GM19025 (cell line): Measurements from ENCODE around the gene RPLP2.

Source experiments
- ATAC-seq: cut with Tn5 transposase; IDR thresholded peaks from one replicate; pipeline ENCODE4 v1.9.1; 2021; ENCODE audit warnings: mild to moderate bottlenecking, low read depth, moderate library complexity; ENCODE audit not compliant: unreplicated experiment

The RPLP2 gene

DNA sequence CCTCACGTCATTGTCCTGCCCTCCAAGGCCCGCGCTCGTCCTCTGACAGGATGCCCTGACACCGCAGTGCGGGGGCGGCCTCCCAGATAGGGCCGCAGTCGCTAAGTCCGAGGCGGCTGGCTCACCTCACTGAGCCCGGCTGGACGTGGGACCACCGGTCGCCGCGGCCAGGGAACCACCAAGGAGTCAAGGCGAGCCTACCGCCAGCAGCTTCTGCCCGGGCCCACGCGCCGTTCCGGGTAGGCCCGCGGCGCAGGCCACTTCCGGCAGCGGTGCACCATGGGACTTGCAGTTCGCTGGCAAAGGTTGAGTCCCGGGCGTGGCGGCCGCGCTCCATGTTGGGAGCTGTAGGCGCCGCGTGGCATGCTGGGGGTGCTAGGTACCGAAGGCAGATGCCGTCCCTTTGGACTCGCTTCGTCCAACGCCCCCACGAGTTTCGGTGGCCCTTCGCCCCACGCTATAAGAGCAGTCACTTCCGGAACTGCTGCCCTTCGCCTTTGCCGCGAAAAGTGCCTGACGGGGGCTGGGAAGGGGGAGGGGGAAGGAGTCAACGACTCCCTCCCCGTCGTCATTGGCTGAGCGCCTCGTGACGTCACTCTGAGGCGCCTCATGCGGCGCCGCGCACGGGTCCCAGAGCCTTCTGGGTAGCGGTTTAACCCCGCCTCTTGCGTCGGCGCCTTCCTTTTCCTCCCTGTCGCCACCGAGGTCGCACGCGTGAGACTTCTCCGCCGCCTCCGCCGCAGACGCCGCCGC lies at the start of gene RPLP2:
Gene RPLP2, plus strand, starts transcription at position 681 of the 753 bp plus-strand sequence. CDS start 268 bp downstream, outside the sequence.
- ATAC-seq: peak; percentile 66

DNA sequence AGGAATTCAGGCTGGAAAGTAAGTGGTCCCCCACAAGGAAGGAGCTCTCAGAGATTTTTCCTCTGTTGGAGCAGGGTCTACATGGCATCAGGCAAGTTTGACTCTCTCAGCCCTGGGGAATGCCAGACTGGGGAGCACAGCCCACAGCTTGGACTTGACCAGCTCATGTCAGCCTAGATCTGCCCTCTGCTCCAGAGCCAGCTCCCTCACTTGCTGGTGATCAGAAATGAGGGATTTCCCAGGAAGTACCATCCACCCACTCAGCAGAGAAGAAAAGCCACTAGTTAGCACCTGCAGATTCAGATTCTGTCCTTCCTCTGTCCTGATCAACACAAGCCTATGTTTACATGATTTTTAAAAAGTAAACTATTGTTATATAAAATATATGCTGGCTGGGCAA lies 49.5 kb upstream of the RPLP2 start:
- no peak for ATAC-seq

DNA sequence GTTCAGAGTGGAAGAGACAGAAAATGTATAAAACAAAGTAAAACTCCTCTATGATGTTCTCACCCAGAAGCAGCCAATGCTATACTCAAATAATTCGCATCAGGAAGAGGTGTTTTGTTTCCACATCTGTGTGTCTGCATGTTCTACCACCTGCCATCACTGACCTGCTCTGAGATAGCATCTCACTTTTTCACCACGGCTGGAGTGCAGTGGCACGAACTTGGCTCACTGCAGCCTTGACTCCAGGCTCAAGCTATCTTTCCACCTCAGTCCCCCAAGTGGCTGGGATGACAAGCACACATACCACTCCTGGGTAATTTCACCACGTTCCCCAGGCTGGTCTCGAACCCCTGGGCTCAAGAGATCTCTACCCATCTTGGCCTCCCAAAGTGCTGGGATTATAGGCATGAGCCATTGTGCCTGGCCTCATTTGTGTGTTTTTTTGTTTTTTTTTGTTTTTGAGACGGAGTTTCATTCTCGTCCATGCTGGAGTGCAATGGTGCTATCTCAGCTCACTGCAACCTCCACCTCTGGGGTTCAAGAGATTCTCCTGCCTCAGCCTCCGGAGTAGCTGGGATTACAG lies 48.1 kb upstream of the RPLP2 start:
- no peak for ATAC-seq

DNA sequence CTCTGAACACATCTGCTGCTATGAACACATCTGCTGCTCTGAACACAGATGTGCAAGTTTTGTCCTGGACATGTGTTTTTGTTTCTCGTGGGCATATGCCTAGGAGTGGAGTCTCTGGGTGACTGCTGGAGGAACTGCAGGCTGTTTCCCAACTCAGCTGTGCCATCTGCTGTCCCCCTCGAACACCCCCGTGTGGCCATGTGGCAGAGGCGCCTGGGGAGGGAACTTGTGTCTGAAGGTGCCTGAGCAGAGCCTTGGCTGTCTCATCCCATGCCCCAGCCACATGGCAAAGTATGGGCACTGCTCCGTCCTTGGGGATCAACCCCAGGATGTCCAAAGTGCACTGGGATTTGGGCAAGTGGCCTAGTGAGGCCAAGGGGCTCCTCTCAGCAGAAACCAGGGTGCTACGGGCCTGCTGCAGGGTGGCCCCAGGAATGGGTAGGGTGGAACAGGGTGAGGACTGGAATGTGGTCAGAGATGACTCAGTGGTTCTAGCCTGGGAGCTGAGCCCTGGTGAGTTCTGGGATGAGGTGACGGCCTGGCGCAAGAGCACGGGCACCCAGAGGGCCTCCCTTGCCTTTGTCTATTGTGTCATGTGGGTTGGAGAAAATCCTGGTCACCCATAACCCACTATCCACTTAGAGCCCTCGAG lies 47.2 kb upstream of the RPLP2 start:
- no peak for ATAC-seq

DNA sequence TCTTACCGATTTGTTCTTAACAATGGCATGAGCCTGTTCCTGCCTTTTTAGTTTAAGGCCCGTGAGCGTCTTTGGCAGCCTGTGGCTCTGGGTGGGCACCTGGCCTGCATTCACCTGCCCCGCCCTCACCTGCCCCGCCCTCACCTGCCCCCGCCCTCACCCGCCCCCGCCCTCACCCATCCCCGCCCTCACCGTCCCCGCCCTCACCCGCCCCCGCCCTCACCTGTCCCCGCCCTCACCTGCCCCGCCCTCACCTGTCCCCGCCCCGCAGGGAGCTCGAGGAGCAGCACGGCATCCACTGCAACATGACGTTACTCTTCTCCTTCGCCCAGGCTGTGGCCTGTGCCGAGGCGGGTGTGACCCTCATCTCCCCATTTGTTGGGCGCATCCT lies 46.7 kb upstream of the RPLP2 start:
- no peak for ATAC-seq

DNA sequence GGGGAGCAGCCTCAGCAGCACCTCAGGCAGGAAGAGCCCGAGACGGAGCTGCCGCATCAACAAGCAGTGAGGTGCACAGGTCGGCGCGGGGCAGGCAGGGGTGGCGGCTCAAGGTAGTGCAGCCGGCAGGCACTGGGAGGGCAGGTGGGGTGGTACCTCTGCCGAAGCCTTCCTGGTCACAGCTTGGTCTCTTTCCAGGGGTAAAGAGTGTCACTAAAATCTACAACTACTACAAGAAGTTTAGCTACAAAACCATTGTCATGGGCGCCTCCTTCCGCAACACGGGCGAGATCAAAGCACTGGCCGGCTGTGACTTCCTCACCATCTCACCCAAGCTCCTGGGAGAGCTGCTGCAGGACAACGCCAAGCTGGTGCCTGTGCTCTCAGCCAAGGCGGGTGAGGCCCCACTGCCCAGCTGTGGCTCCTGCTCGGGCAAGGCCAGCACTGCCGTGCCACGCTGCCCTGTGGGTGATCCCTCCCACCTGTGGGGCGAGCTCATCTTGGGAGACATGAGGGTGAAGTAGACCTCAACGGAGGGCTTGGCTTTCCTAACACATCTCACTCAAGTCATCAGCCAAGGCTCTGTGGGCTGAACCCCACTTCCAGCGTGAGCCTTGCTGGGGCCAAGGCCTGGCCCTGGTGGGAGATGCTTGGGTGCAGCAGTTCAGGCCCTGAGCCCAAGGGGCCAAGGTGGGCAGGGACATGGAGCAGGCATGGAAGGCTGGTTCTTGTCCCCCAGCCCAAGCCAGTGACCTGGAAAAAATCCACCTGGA lies 46.0 kb upstream of the RPLP2 start:
- no peak for ATAC-seq

DNA sequence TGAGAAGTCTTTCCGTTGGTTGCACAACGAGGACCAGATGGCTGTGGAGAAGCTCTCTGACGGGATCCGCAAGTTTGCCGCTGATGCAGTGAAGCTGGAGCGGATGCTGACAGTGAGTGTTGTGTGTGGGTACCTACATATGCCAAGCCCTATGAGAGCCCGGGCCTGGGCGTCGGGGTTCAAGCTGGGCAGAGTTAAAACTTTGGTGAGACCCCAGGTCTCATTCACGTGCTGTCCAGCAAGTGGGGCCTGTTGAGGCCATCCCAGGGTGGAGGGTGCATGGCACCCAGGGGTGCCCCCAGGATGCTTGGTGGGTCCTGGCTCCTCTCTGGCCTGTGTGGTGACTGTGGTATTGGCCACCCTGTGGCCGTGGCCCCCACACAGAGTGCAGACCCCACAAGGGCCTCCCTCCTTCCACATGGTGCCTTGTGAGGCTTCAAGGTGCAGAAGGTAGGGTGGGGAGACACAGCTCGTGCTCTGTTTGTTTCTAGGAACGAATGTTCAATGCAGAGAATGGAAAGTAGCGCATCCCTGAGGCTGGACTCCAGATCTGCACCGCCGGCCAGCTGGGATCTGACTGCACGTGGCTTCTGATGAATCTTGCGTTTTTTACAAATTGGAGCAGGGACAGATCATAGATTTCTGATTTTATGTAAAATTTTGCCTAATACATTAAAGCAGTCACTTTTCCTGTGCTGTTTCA lies 45.3 kb upstream of the RPLP2 start:
- ATAC-seq: no peak

DNA sequence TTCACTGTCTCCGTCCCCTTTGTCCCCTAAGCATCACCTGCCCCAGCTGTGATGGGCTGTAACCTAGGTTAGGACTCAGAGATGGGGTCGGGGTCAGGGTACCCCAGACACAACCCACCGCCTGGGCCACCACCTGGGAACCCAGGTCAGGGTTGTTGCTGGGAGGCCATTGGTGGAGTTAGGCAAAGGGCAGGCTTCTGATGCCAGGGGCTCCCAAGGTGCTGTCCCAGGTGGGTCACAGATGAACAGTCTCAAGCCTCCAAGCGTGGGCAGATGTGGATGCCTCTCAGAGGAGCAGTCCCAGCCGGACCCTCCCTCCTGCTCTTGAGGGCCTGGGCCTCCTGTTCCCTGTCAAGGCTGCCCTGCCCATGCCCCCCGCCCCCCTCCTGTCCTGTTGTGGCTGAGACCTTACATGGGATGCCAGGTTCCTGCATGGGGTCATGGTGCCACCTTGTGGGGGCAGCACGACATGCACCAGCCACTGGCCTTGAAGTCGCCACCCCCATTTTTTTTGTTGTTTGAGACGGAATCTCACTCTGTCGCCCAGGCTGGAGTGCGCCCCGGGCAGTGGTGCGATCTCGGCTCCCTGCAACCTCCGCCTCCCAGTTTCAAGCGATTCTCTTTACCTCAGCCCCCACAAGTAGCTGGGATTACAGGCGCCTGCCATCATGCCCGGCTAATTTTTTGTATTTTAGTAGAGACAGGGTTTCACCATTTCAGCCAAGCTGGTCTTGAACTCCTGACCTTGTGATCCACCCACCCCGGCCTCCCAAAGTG lies 44.6 kb upstream of the RPLP2 start:
- ATAC-seq: no peak

DNA sequence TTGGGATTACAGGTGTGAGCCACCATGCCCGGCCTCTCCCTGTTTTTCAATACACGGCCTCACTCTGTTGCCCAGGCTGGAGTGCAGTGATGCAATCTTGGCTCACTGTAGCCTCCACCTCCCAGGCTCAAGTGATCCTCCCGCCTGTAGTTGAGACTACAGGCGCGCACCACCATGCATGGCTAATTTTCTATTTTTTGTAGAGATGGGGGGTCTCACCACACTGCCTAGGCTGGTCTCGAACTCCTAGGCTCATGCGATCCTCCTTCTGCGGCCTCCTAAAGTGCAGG lies 44.0 kb upstream of the RPLP2 start:
- ATAC-seq: no peak

DNA sequence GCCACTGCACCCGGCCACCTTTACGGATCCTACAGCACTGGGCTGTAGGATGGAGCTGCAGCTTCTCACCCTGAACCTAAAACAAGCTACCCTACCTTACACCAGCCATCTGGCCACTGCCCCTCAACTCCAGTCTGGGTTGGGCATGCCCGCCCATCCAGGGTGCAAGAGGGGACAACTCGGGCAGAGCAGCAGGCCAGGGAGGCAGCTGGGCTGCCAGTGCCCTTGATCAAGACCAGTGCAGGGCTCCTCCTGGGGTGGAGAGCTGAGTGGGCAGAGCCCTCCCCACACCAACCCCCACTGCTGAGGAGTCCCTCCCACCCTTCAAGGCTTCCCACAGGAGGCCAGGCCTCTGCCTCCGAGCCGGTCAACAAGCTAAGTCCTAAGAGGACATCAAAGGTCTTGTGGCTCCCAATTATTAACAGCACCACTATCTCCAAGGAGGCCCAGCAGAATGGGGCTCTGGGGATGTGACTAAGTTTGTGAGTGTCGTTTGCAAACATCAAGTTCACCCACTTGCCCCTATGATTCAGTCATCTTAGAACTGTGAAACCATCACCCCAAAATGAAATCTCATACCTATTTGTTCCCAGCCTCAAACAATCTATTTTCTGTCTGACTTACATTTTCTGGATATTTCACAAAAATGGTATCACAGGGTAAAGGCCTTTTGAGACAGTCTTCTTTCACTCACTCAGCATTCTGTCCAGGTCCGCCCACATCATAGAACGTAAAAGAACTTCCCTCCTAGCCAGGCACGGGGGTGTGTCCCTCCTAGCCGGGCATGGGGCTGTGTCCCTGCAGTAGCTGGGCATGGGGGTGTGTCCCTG lies 43.4 kb upstream of the RPLP2 start:
- no peak for ATAC-seq

DNA sequence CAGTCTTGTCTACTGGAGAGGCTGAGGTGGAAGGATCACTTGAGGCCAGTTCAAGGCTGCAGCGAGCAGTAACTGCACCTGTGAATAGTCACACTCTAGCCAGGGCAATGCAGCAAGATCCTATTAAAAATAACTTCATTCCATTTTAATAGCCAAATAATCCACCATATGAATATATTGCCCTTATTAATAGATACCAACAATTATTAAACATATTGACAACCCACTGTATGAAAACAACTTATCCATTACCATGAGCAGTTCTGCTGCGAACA lies 42.9 kb upstream of the RPLP2 start:
- ATAC-seq: no peak

DNA sequence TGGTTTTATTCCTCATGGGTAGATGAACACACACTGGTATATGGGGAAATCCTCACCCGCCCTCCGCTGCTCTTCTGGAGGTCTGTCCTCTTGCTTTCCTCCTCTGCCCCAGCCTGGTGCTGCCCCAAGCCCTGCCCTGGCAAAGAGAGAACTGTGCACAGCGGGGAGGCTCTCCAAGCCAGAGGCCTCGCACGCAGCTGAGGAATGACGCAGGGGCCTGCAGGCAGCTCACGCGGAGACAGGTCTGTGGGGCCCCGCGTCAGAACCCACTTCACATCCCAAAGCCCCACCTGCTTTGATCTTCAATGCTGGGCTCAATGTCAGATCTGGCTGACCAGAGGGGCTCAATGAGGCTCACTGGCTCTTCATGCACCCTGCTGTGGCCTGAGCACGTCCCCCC lies 42.5 kb upstream of the RPLP2 start:
- ATAC-seq: no peak

DNA sequence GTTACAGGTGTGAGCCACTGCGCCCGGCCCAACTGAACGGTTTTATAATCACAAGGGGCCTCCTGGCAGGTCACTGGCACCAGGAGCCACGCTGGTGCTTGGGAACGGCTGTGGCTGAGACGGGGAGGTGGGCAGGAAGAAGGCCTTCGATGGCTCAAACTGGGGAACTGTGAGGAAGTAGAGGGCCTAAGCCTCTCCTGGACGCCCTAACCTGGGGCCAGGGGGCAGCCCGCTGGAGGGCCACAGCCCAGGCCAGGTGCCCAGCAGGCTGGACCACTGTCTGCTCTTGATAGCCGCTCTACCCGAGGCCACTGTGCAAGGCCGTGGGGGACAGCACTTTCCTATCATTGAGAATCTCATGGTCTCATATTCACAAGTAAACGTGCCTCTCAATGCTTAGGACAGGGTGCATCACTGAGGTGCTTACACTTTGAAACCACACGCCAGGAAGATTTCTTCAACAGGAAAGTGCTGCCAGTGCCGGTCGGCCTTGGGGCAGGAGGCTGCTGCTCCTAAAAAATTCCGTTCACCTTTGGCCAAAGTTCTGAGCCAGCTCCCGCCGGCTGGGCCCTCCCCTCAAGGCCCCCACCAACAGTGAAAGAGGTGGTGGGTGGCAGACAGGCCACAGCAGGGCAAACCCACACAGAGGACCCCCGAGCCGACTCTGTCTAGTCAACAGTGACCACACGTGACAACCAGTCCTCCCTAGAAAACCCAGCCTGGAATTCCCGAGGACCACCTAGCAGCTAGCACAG lies 39.7 kb upstream of the RPLP2 start:
- ATAC-seq: no peak

DNA sequence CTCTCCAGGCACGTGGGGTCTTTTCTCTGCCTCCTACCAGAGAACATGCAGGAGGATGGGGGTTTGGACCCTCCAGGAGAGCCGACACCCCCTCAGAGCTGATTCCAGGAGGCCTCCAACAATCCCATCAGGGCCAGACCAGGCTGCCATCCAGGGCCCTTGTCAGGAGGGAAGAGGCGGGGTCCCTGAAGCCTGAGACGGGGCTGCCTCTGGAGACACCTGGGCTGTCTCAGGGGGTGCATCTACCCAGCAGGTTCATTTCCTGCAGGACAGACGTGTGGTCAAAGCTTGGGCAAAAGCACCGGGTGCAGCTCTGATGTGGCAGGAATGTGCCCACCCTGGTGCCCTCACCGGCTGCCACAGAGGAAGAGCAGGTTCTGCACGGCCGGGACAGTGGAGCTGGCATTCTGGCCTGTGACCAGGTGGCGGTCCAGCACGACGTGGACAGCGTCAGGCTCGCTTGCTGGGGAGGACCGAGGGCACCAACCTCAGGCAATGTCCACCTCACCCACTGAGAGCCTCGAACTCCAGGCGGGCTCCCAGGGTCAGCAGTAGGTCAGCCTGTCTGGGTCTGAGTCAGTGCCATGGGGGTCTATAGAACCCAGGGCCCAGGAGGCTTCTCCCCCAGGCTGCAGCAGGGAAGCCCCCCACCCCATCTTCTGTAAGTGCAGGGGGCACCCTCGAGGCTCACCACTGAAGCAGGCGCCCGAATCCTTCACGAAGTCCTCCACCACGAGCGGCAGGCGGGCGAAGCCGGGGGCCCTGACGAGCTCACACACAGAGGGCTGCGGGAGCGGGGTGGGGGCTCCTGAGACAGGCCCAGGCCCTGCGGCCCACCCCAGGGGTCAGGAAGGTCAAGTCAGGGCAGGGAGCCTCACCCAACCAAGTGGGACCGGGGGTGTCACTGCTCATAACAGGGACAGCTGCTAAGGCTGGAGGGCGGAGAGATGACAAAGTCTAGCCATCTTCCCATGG lies 38.8 kb upstream of the RPLP2 start:
- ATAC-seq: no peak

DNA sequence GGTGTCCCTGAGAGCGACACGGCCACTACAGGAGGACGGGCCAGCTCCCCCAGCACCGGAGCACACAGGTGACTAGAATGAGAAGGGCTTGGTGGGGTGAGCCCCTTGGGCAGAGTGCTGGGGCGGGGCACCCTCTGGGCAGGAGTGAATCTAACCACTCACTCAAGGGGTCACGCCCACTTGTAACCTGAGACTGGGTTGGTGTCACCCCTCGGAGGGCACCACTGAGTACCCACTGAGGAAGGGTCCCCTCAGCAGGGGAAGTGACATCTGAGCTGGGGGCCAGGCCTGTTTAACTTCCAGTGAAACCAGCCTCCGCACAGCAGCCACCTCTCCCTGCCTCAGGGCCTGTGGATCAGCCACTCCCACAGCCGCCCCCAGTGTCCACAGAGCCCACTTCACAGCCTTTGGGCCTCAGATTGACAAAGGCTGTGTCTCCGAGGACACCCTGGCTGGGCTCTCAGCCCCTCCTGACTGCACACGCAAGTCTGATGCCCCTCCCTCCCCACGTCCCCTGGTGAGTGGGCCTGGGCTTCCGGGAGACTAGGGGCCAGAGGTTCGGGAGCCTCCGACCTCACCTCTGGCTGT lies 38.1 kb upstream of the RPLP2 start:
- no peak for ATAC-seq

DNA sequence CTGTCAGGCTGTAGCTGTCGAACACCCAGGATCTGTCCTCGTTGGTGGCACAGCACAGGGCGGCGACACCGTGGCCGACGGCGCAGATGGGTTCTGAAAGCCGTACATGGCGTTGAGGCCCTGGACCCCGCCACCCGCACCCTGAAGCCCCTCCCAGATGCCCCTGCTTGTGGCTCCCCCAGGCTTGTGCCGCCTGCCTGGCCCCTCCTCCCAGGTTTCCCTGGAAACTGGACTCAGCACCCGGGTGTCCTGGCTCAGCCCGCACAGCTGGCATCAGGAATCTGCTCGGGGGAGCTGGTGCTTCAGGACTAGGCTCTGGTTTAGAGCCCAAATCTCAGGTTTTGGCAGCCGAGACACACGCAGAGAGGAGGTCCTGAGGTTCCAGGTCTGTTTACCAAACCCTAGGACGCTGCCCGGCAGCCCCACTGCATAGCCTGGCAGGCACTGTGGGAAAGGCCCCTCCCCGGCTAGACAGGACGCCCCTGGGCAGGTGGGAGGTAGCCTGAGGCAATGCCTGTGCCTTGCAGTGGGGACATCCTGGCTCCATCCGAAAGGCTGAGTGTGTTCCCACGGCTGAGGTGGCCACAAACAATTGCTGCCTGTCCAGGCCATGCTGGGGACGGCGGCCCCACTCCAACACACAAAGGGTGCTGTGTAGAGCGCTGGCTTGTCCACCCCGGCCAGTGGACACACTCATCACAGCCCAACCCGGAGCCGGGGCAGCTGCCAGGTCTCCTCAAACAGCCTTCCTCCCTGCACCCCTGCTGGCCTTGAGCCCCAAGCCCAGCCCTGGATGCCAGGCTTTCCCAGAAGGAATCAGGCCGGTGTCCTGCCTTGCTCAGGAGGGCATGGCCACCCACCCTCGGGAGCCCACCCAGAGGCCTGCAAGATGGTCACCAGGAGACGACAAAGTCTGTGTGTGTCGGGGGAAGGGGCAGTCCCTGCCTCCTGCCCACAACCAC lies 37.1 kb upstream of the RPLP2 start:
- no peak for ATAC-seq
